ENCODE measurements around the gene CDK17. TPM values are rescaled to one million over a fixed set of nuclear protein-coding genes. Genes with fewer than 3 reads are reported as not detected.

Gene CDK17
- total RNA-seq, 2 donors from 2014 or later = 36.2 to 39.9 TPM

DNA sequence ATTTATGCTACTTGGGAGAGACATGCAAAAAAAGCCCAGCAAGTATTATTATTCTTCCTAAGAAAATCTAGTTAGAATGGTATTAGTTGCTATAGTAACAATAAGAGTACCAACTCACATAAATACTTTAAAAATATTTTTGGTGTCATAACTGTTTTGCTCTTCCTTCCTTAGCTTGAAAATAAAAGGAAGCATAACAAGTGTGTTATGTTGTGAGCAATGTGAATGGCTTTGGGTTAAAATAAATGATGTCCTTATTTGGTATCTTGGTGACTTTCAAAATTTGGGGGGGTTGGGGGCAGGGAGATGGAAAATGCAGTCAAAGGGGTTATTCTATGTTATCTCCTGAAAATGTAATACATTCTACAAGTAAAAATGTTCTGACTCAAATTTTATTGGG, 115.1 kb downstream of the CDK17 start:
- Histone ChIP-seq H3K9ac (ENCODE audit: extremely low read depth, low read length, poor library complexity, severe bottlenecking) (no peak overlapping the region), H3K36me3 (ENCODE audit: control insufficient read depth, insufficient read depth, low read length) (peaks cover 88% of the 10 kb centered on the region), H3K4me3 (ENCODE audit: low read length) (no peak overlapping the region), H3K27ac (ENCODE audit: low read depth, low read length) (no peak overlapping the region), H3K9me3 (ENCODE audit: control insufficient read depth, low read length) (no peaks in the 10 kb centered on the region), H3K27me3 (ENCODE audit: control insufficient read depth, insufficient read depth, low read length, poor library complexity, severe bottlenecking) (no peaks in the 10 kb centered on the region), H3K4me1 (ENCODE audit: control insufficient read depth, insufficient read depth, low read length) (no peaks in the 10 kb centered on the region)
- no peak overlapping the region for H3K4me3 Mint-ChIP-seq
- no peaks in the 10 kb centered on the region for H3K9me3 Mint-ChIP-seq
- DNase-seq = no peak
- no peaks in the 10 kb centered on the region for H3K4me1 Mint-ChIP-seq
- TF ChIP-seq CTCF (conservative IDR thresholded peaks at IDR 0.05) = no peak
- H3K27me3 Mint-ChIP-seq (ENCODE audit: insufficient read depth) = no peaks in the 10 kb centered on the region
- H3K36me3 Mint-ChIP-seq (ENCODE audit: low read depth) = peaks cover 70% of the 10 kb centered on the region
- H3K27ac Mint-ChIP-seq = no peak overlapping the region

GRCh38 chr12:96274331-96274730, 125.9 kb downstream of the CDK17 start:
- H3K27me3 ChIP-seq (ENCODE audit: control insufficient read depth, insufficient read depth, low read length, poor library complexity, severe bottlenecking) = no peaks in the 10 kb centered on the region
- no peak overlapping the region for H3K27ac ChIP-seq (ENCODE audit: low read depth, low read length)
- H3K9me3 ChIP-seq (ENCODE audit: control insufficient read depth, low read length) = no peaks in the 10 kb centered on the region
- Mint-ChIP-seq H3K27me3 (ENCODE audit: insufficient read depth) (no peaks in the 10 kb centered on the region), H3K4me1 (peaks cover 5% of the 10 kb centered on the region), H3K36me3 (ENCODE audit: low read depth) (peaks cover 53% of the 10 kb centered on the region), H3K4me3 (no peak overlapping the region), H3K27ac (peak overlapping the region; percentile 42), H3K9me3 (no peaks in the 10 kb centered on the region)
- DNase-seq = no peak
- no peak overlapping the region for H3K9ac ChIP-seq (ENCODE audit: extremely low read depth, low read length, poor library complexity, severe bottlenecking)
- peaks cover 66% of the 10 kb centered on the region for H3K36me3 ChIP-seq (ENCODE audit: control insufficient read depth, insufficient read depth, low read length)
- H3K4me3 ChIP-seq (ENCODE audit: low read length) = no peak overlapping the region
- H3K4me1 ChIP-seq (ENCODE audit: control insufficient read depth, insufficient read depth, low read length) = no peaks in the 10 kb centered on the region
- no peak for TF ChIP-seq CTCF (conservative IDR thresholded peaks at IDR 0.05)

- Mint-ChIP-seq H3K9me3 (no peaks in the 10 kb centered on the region), H3K4me3 (no peak overlapping the region), H3K27ac (no peak overlapping the region), H3K36me3 (ENCODE audit: low read depth) (peaks cover 52% of the 10 kb centered on the region), H3K4me1 (peaks cover 16% of the 10 kb centered on the region), H3K27me3 (ENCODE audit: insufficient read depth) (no peaks in the 10 kb centered on the region)
- H3K36me3 ChIP-seq (ENCODE audit: control insufficient read depth, insufficient read depth, low read length) = peaks cover 61% of the 10 kb centered on the region
- no peak overlapping the region for H3K27ac ChIP-seq (ENCODE audit: low read depth, low read length)
- H3K4me3 ChIP-seq (ENCODE audit: low read length) = no peak overlapping the region
- H3K9me3 ChIP-seq (ENCODE audit: control insufficient read depth, low read length) = no peaks in the 10 kb centered on the region
- no peaks in the 10 kb centered on the region for H3K4me1 ChIP-seq (ENCODE audit: control insufficient read depth, insufficient read depth, low read length)
- no peak for TF ChIP-seq CTCF (conservative IDR thresholded peaks at IDR 0.05)
- DNase-seq = no peak
- WGBS, 2 experiments (ENCODE audit: insufficient coverage in 1 of 2, insufficient read length in 1 of 2) = 90 to 96% methylated on average over 4 to 8 of the region's 8 CpGs
- no peak overlapping the region for H3K9ac ChIP-seq (ENCODE audit: extremely low read depth, low read length, poor library complexity, severe bottlenecking)
- no peaks in the 10 kb centered on the region for H3K27me3 ChIP-seq (ENCODE audit: control insufficient read depth, insufficient read depth, low read length, poor library complexity, severe bottlenecking)
These were observed 128.6 kb downstream of the CDK17 start for GRCh38 chr12:96271469-96272199.

All from endodermal cell (in vitro differentiated cells).